Activated CD4-positive, alpha-beta T cell treated with anti-CD3 and anti-CD28 coated beads, Interleukin-2, amount 50 U/mL, for 48 hours (primary cell): ENCODE data around the gene CCNJL.
"Not testable (repeated sequence)": the region's sequence is repeated elsewhere in the genome, so short reads cannot be mapped to it uniquely, and the experiment has no call there.

Source experiments
- DNase-seq, 2 experiments: peaks; one replicate each; pipeline ENCODE4 v3.0.0-alpha.2; 2020

CCNJL gene, protein sequence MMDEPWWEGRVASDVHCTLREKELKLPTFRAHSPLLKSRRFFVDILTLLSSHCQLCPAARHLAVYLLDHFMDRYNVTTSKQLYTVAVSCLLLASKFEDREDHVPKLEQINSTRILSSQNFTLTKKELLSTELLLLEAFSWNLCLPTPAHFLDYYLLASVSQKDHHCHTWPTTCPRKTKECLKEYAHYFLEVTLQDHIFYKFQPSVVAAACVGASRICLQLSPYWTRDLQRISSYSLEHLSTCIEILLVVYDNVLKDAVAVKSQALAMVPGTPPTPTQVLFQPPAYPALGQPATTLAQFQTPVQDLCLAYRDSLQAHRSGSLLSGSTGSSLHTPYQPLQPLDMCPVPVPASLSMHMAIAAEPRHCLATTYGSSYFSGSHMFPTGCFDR

DNA sequence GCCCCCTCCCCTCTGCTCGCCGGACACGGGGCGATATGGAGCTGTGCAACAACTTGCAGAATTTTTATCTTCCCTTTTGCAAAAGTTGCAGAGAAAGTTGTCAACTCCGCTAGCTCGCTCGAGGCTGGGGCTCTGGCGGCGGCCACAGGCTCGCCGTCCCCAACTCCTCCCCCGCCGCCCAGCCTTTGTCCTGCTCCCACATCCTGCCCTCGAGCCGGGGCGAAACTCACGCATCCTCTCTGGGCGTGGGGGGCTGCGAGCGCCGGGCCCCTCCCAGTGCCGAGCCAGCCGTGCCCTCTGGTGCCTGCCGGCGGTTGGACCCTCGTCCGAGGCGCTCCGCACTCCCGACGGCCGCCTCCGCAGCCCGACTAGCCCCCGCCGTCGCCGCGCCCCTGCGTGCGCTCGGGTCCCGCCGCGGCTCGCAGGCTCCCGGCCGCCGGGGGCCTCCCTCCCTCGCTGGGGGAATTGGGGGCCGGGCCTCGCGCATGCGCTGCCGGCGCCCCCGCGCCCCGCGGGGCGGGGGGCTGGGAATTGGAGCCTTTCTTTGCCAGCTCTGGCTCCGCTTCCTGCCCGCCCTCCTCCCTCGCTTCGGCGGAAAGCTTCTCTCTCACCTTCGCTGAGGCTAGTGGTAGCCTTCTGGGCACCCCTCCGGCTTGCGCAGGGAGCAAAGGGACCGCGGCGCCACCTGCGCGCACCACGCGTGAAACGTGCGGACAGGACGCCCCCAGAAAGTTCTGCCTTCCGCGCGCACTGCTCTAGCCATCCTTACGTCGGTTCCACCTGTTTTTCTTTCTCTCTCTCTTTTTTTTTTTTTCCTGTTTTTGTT, at the start of gene CCNJL:
Gene CCNJL, minus strand, starts transcription at position 431 of the 826 bp plus-strand sequence. CDS start 641 bp downstream, outside the sequence.
- DNase-seq, result peak in 1 of 2 experiments; percentile 5

DNA sequence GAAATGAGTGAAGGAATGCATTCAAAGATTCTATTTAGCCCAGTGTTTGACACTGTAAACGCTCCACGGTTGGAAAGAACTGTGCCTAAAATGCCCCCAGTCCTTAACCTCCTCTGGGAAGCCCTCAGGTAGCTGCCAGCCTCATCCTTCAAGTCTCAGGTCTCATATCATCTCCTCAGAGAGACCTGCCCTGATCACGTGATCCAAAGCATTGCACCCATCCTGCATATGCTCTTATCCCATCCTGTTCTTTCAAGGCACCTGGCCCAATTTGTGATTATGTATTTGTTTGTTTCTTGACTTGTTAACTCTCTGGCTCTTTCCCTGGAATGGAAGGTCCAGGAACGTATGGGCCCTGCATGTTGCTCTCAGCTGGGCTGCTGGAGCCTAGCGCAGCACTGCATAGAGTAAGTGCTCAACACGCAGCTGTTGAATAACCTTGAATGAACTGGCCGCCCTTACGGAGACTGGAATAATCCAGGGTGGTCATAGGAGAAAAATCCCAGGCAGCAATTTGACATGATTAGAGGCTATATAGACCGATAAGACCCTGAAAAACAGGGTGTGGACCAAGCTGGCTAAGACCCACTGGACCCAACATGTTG, 49.4 kb upstream of the CCNJL start:
- no peak for DNase-seq

DNA sequence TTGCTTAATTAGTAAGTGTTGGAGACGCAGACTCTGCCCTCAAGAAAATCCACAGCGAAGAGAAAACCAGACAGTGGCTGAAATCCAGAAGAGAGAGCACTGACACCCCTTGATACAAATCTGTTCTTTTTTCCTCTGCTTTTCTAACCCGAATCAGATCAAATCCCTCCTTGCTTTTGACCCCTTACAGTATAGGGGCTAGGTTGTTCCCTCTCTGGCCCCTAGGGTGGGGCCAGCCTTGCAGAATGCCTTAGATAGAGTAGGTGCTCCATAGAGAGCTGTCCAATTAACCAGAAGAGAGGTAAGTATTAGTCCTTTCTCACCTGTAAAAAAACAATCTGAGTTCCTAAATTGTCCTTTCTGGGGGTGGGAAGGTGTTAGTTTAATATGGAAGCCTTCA, 47.9 kb upstream of the CCNJL start:
- DNase-seq, result no peak

DNA sequence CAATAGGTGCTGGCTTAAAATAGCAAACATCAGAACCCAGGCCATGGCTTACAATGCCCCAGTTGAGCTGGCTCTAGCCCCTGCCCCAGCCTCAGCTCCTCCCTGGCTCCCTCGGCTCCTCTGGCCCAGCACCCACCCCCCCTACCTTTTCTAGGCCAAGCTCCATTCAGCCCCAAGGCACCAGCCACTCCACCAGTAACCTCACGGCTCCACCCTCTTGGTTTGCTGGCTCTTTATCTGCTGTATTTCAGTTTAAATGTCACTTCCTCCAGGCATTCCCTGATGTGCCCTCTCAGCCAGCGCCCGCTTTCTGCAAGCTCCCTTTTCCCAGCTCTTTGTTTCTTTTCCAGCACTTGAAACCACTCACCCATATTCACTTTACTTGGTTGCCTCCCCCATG, 47.5 kb upstream of the CCNJL start:
- no peak for DNase-seq

DNA sequence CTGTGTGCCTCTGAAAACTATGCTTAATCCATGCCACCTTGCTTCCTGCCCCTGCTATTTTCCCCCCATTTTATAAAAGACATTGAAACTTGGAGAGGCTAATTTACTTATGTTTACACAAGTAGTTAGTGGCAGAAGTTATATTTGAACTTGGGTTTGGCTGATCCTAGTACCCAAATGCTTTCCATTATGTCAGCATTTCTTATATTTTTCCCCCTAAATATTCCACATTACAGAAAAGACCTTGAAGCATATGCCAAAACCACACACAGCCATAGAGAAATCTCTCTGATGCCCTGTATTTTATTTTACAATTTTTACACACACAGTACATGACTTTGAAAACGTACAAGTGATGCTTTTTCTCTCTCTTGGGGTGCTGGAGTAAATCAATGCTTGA, 46.9 kb upstream of the CCNJL start:
- no peak for DNase-seq

DNA sequence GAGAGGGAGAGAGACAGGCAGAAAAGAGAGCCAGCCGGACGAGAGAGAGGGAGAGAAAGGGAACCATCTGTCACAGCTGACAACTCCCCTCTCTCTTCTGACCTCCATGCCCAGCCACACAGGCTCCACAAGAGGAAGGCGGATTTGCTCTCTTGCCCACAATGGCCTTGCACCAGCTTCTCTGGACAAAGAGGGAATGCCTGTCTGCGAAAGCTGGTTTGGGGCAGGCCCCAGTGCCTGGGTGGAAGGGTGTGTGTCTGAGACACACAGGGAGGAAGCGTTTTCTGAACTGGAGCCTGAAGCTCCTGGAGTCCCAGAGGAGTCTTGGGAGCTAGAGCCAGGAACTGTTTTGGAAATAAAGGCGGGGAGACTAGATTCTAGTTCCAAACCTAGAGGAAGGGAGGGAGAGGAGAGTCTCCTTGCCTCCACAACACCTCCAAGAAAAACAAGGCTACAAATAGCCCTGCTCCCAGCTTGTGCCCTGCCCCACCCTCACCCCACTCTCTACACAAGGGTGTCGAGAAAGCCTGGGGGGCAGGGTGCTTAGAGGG, 45.6 kb upstream of the CCNJL start:
- DNase-seq, result no peak

DNA sequence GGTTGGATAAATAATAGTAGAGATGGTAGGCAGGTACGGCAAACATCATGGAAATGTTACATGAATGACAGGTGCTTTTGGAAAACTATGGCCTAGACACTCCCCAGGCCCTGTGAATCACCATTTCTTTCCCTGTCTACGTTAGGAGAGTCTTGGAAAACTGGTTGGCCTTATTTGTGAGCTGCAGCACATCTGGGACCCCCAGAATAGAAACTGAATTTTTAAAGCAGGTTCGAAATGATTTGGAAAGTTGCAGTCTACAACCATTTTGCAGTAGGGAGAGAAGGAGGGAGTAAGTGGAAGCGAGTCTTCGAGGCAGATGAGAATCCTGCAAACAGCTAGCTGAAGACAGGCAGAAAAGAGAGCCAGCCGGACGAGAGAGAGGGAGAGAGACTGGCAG, 45.0 kb upstream of the CCNJL start:
- no peak for DNase-seq

DNA sequence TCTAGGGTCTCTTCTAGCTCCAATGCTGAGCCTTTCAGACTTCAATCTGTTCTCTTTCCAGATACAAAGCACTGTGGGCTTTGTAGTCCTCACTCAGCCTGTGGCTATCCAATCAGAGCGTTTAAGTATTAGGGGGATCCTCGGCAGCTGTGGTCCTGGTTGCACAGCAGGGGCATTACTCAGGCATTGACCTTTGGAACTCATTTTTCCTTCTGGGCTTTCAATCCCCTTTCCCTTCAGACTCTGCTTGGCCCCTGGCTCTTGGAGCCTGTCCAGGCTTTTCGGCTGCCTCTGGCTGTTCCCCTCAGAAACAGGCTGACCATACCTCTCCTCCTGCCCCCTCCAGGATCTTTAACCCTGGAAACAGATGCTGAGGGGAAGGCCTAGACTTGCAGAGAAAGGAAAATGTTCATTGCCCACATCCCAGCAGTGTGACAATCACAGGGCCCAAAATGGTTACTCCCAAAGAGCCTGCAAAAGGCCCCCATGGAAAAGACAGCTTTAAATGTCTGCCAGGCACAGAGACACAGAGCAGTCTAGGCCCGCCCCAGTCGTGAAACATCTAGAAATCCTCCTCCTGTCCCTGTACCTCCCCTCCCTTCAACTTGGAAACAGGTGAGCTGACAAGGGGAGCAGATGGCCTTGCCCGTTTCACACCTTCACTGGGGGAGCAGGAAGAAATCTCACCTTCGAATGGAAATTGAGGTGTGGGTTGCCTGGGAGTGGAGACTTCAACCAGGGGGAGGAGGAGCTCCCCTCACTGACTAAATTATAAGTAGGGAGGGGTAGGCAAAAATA, 44.4 kb upstream of the CCNJL start:
- DNase-seq, result no peak

DNA sequence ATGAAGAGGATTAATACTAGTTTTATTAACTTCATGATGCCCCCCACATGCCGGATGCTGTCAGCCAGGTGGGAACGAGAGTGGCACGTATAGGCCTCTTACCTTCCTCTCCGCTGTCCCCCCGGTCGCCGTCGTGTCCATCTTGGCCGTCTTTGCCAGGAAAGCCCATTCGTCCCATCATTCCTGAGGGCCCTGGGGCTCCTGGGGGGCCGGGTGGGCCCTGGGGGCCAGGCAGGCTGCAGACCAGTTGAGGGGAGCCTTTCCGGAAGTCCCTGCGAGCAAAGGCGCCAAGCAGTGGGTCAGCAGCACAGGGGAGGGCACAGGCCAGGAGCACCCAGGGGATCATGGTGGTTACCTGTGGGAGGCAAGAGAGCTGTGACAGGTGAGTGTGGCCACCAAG, 42.3 kb upstream of the CCNJL start:
- DNase-seq, result no peak

DNA sequence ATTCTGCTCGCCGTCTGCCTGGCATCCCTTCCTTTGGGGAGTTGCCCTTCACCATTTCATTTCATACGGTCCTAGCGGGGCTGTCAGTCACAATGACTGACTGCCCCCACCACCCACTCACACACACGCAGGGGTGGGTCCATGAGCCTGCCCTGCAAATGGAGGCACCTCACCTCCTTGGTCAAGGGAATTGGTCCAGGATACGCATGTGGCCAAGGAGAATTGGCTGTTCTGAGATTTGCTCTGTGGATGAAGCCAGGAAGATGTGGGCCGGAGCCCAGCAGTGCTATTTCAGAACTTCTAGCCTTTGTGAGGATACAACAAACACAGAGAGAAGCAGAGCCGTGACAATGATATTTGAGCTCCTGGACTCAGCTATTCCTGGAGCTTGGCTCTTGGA, 41.0 kb upstream of the CCNJL start:
- DNase-seq, result no peak

DNA sequence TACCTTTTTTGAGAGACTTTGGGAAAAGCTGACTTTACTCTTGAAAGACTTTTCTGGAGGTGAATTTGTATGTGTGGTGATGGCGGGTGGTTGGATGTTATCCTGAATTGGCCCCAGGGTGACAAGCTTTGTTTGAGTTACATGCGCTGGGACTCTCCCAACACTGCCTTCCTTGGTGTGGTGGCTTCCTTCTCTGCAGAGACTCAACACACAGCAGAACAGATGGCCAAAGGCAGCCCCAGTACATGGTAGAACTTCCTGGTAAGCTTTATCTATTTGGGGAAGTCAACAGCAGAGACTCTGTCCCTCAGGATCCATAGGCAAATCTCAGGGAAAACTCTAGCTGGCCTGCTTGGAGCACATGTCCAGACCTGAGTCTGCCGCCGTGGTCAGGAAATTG, 39.9 kb upstream of the CCNJL start:
- no peak for DNase-seq

DNA sequence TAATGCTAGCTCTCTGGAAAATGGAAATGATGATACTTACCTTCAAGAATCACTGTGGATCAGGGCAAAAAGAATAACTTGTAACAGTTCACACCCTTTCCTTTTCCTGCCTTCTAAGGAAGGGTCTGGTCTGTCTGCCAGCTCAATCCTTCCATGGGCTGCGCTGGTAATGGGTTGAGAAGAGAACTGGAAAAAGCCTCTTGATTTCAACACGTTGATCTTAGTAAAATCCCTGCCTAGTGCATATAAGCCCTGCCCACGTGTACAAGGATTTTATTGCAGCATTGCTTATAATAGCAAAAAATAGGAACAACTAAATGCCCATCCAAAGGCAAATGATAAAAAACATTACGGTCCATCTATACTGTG, 37.6 kb upstream of the CCNJL start:
- DNase-seq, result no peak

DNA sequence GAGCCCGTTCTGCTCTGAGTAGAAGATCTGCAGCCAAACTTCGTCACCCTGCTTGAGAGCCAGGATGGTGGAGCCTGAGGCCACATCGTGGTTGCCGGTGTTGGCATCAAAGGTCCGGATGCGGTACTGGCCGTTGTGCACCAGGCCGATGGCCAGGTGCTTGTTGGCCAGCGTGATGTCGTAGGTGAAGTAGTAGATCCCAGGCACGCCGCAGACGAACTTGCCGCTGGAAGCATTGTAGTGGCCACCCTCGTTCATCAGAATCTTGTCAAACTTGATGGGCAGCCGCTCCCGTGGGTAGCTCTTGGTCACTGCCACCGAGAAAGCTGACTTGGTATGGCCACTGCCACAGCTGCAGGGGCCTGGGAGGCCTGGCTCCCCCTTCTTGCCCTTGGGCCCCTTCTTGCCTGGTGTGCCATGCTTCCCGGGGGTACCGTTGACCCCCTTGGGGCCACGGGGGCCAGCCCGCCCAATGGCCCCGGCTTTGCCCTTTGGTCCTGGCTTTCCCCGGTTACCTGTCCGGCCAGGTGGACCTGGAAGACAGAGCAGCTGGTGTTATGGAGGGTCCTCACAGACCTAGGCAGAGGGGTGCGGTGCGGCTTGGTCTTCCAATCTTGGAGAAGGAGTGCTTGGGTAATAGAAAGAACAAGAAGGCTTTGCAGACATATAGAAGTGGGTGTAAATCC, 37.0 kb upstream of the CCNJL start:
- no peak for DNase-seq

DNA sequence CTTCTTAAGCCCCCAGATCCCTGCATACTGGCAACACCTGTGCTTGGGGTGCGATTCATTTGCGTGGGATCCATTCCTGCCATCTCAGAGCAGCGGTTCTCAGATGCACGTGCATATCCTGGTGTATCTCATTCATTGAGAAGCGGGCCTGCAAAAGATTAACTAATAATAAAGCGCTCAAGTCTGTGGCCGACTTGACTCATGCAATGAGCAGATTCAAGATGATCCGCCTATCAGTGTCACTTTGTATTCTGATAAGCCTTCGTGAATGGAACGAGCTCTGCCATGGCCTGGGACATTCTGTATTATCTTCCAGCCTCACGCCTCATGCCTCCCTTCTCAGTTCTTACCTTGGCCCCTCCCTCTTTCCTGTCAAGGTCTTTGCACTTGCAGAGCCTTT, 35.7 kb upstream of the CCNJL start:
- DNase-seq, result no peak

DNA sequence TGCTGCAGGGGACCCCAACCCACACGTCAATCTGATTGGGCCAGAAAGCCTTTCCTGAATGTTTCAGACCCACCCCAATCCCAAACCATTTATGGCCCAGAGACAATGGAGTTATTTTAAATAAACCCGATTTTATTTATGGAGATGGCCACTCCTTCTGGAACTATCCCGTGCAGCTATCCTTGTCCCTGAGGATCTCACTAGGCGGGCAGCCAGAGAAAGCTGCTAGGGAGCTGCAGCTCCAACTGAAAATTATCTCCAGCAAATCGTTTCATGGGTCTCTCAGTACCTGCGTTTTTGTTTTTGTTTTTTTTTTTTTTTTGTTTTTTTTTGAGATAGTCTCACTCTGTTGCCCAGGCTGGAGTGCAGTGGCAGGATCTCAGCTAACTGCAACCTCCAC, 35.1 kb upstream of the CCNJL start:
- DNase-seq, result no peak

DNA sequence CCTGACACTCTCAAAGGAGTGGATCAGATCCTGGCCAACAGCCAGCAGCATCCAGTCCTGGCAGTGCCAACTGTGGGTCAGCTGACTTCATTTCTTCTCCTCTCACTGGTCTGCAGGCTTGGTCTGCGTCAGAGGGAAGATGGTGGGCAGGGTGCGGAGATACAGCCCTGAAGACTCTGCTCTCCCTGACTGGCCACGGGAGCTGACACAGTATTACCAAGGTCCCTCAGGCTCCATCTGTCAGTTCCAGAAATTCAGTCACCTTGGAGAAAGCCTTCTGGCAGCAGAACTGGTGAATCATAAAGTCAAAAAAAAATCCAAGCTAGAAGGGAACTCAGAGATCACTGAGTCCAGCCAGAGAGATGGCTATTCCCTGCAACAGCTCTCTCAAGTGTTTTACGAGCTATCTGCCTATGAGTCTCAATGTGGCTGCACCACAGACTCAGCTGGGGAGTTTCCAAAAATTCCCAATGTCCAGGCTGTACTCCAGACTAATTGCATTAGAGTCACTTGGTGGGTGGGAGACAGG, 30.1 kb upstream of the CCNJL start:
- DNase-seq, result no peak

DNA sequence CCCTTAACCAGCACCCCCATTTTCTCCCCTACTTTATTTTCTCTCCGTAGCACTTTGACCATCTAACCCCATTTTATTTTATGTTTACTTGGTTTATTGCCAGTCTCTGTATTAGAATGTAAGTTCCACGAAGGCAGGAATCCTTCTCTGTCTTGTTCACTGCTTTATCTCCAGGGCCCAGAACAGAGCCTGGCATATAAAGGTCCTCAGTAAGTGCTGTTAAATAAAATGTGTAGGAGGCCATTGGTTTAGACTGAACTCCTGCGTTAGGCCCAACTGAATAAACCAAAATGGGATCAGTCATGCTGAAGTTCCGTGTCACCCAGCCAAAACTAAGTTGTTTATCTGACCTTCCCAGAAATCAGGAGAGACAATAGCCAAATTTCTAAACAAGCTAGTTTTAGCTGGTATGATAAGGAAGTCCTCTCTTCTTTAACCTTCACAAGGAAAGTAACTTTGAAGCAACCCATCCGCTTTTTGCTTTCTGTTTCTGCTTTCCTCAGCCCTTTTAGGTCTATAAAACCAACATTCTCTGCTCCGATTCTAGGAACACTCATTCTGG, 29.0 kb upstream of the CCNJL start:
- DNase-seq, result no peak

DNA sequence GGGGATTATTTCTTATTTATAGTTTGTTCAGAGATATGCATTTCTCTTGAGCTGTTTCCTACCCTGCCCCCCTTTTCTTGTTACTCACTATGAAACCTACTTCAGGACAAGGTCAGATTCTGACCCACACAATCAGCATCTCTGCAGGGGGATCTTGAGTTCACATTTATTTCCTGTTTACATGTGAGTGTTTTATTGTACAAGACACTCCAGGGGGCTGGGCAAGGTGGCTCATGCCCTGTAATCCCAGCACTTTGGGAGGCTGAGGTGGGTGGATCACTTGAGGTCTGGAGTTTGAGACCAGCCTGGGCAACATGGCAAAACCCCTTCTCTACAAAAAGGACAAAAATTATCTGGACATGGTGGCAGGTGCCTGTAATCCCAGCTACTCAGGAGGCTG, 28.1 kb upstream of the CCNJL start:
- DNase-seq, result not testable (repeated sequence)

DNA sequence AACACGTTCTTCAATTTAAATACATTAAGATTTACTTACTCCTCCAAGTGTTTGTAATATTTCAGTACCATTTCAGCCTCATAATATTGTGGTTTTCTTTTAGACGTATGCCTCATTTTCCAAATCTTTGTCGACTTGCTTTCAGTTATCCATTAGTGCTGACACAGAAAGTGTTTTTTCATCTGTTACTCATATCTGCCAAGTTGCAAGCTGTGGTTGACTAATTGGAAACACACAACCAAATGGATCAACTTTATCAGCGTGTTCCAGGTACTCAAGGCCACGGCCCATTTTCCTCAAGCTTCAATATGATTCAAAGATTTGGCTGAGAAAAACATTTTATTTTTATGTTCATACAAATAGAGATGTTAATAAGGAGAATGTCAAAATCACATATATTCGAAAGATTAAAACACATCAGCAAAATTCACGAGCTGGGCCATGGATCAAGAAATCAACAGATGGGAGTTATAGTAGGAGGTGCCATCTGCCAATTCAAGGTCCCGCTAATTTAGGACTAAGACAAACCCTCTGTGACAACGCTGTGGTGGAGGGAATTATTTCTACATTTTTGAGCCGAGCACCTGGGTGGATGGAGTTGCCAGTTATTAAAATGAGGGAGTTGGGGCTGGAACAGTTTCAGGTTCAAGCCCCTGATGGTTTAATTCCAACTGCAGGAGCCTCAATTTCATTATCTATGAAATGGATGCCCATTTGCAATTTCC, 27.2 kb upstream of the CCNJL start:
- DNase-seq, result no peak

DNA sequence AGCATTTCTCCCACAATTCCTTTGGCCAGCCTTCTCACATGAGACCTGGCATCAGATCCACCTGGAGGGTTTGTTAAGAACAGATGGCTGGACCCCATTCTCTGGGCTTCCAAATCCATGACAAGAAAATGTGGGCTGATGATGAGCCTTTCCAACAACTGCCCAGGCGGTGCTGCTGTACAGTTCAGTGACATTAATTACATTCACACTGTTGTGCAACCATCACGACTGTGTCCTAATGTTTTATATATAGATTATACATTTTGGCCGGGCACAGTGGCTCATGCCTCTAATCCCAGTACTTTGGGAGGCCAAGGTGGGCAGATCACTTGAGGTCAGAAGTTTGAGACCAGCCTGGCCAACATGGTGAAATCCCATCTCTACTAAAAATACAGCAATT, 22.4 kb upstream of the CCNJL start:
- DNase-seq, result not testable (repeated sequence)

DNA sequence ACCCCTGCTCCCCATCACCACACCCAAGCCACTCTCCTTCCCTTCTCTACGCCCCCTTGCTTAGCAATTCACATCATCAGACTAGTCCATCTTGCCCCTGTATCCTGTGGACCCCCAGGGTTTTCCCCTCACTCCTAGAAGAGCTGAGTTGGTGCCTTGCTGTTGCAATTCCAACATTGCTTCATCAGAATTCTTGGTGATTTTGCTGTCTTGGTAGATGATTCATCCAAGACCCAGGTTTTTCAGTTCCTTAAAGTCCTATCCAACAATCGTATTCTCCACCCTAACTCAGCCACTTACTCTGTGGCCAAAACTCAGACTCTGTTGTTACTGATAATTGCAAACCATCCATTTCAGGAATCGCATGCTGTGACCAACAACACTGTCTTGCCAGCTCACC, 21.4 kb upstream of the CCNJL start:
- DNase-seq, result no peak
